ENCODE measurements around the gene DPEP3. TPM values are rescaled to one million over a fixed set of nuclear protein-coding genes. Genes with fewer than 3 reads are reported as not detected.
A peak's percentile ranks its signal among the peaks of the same experiment; 100 is the strongest.
"Not testable (repeated sequence)": the region's sequence is repeated elsewhere in the genome, so short reads cannot be mapped to it uniquely, and the experiment has no call there.

Gene DPEP3
- total RNA-seq, 2 donors from 2014 or later: not detected

DNA sequence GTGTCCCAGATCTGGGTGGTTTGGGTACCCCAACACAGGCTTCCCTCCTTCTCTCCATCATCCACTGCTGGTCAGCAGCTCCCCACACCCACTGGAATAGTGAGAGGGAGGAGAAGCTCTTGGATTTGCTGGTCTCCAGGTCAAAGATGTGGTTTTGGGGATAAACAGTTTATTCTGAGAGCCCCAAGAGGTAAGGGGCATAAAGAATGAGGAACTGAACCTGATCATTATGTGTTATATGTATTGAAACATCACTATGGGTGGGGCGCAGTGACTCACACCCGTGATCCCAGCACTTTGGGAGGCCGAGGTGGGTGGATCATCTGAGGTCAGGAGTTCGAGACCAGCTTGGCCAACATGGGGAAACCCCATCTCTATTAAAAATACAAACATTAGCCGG, 15.1 kb upstream of the DPEP3 start:
- no peak for DNase-seq (ENCODE audit: low spot score)
- intact Hi-C loops (cut with DNase I): no loop called here

GRCh38 chr16:67994040-67994408, 13.7 kb upstream of the DPEP3 start:
- intact Hi-C loops (cut with DNase I): loop anchor here in 1 of 2 donors (5.0 kb wide), 1 partner anchor 48 kb away; no protein-coding TSS in a partner anchor
- DNase-seq (ENCODE audit: low spot score): not testable (repeated sequence)

DNA sequence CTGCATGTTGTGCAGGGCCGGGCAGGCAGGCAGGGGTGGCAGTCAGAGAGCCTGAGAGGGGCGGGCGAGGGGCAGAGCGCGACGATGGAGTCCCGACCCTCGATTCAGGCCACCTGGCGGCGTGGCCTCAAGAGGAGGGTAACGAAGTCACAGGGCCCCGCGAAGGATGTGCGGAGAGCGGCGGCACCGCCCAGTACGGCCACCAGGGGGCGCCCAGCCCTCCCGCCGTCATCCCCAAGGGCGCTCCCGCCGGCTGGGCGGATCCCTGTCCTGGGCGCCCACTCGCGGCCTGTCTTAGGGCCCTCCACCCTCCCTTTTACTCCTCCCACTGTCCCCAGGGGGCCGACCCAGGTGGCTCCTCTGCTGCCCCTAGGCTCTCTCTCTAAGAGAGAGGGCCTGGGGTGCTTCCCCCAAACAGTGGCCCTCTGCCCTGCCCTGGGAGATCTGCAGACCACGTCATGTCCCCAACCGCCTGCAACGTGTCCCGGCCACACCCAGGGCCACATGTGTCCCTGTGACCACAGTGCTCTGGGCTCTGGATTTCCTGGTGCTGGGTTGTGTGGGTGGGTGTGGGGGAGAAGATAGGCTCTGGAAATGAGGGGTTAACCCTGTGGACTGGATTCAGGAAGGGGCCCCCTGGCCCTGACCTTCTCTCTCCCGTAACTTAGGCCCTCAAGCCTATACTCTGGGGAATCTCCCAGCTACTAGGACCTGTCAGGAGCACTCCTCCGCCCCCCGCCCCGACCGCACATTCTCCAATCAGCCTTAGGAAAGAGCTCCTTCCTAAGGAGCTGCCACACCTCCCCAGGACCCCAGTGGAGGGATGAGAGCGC, 13.1 kb upstream of the DPEP3 start:
- DNase-seq (ENCODE audit: low spot score): peak; percentile 96
- intact Hi-C loops (cut with DNase I): loop anchor here in 1 of 2 donors (5.0 kb wide), 1 partner anchor 49 kb away; no protein-coding TSS in a partner anchor

DNA sequence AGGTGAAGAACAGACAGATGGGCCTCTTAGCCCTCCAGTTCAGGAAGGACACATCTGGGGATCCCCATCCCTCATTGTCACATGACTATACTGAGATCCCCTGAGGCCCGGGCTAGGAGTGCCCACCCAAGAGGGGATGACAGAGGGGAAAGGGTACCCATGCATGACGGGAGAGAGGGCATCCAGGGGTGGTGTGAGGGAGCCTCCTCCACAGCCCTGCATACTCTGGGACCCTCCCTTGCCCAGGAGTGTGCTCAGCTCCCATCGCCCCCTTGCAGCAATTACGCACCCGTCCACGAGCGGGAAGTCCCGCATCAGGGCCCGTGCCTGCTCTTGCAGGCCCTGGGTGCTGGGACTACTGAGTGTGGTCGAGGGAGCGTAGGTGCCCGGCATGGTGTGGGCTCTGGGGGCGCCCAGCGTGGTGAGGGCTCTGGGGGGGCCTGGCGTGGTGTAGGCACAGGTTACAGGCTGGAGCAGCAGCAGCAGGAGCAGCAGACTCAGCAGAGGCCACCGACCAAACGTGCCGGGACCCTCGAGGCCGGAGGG, 12.4 kb upstream of the DPEP3 start:
- intact Hi-C loops (cut with DNase I): loop anchor here in 1 of 2 donors (5.0 kb wide), 1 partner anchor 50 kb away; no protein-coding TSS in a partner anchor
- no peak for DNase-seq (ENCODE audit: low spot score)

- no peak for DNase-seq (ENCODE audit: low spot score)
- intact Hi-C loops (cut with DNase I): loop anchor here in 1 of 2 donors (5.0 kb wide), 1 partner anchor 52 kb away; no protein-coding TSS in a partner anchor
Measured at GRCh38 chr16:67990018-67990386, 9.7 kb upstream of the DPEP3 start.

DNA sequence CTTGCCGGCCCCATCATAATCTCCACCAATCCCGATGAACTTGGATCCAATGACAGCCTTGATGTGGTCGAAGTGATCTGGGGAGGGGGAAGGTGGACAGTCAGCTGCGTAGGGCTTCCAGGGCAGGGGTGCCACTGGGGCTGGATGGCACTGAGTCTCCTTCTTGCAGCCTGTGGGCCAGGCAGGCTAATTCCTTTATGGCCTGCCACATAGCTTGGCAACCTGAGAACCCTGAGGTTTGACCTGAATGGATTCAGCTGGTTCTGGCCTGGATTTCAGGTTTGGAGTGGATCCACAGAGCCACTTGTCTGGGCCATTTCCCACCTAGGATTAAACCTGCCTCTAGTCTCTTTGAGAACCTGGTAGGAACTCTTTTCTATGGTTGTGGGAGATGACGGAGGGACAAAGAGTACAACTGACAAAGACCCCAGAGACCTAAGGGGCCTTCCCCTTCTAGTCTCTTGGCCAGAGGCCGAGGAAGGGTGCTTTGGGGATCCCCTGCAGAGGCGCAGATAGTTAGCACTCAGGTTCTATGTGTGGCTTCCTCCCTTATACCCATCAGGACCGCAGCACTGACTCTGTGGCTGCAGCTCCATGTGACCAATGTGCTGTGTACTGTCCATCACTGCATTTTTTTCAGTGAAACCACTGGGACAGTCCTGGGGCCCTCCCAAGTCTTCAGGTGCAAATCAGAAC, 9.2 kb upstream of the DPEP3 start:
- no peak for DNase-seq (ENCODE audit: low spot score)

DNA sequence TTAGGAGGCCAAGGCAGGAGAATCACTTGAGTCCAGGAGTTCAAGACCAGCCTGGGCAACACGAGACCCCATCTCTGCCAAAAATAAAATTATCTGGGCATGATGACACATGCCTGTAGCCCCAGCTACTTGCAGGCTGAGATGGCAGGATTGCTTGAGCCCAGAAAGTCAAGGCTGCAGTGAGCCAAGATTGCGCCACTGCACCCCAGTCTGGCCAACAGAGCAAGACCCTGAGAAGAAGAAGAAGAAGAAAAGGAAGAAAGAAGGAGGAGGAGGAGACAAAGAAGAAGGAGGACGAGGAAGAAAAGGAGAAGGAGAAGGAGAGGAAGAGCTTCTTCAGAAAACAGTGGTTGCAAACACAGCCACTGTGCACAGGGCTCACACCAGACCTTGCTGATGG, 8.4 kb upstream of the DPEP3 start:
- no peak for DNase-seq (ENCODE audit: low spot score)
- intact Hi-C loops (cut with DNase I): no loop called here

More for the DNA sequence above, 9.2 kb upstream of the DPEP3 start:
- intact Hi-C loops (cut with DNase I): loop anchor here in 1 of 2 donors (5.0 kb wide), 1 partner anchor 53 kb away; no protein-coding TSS in a partner anchor

DNA sequence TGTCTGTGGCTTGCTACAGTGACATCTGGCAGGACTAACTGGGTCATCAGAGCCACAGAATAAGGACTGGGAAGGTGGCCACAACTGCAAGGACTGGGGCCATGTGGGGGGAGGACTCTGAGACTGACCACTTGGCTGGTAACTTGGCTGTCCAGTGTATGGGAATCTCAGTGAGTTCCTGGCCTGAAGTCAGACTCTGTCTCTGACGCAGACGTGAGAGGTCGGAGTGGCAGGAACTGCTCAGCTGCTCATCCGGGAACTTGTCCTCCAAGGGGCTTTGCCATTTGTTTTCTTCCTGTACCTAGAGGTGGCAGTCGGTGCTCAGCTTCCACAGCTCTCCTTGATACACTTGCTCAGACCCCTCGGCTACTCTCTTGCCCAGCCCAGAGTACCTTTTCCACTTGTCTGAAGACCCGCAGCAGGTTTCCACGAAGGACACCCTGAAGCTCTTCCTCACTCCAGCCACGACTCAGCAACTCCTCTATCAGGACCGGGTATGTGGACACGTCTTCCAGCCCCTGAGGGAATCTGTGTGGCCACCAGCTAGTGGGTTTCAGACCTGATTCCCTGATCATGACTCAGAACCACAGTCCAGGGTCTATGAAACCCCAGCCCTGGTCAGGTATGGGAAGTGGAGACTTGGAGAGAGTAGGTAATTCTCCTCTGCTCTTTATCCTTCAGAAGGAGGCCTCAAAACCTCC, 7.3 kb upstream of the DPEP3 start:
- intact Hi-C loops (cut with DNase I): no loop called here
- no peak for DNase-seq (ENCODE audit: low spot score)

- intact Hi-C loops (cut with DNase I): no loop called here
- DNase-seq (ENCODE audit: low spot score): no peak
Measured at GRCh38 chr16:67986949-67987348, 6.7 kb upstream of the DPEP3 start.

DNA sequence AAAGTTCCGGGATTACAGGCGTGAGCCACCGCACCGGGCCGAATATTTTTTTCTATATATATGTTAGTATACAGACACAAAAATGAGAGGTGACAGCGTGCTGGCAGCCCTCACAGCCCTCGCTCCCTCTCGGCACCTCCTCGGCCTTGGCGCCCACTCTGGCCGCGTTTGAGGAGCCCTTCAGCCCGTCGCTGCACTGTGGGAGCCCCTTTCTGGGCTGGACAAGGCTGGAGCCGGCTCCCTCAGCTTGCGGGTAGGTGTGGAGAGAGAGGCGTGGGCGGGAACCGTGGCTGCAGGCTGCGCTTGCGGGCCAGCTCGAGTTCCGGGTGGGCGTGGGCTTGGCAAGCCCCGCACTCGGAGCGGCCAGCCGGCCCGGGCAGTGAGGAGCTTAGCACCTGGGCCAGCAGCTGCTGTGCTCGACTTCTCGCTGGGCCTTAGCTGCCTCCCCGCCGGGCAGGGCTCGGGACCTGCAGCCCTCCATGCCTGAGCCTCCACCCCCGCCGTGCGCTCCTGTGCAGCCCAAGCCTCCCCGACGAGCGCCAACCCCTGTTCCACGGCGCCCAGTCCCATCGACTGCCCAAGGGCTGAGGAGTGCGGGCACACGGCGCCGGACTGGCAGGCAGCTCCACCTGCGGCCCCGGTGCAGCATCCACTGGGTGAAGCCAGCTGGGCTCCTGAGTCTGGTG, 1.9 kb upstream of the DPEP3 start:
- DNase-seq (ENCODE audit: low spot score): no peak
- intact Hi-C loops (cut with DNase I): no loop called here

DNA sequence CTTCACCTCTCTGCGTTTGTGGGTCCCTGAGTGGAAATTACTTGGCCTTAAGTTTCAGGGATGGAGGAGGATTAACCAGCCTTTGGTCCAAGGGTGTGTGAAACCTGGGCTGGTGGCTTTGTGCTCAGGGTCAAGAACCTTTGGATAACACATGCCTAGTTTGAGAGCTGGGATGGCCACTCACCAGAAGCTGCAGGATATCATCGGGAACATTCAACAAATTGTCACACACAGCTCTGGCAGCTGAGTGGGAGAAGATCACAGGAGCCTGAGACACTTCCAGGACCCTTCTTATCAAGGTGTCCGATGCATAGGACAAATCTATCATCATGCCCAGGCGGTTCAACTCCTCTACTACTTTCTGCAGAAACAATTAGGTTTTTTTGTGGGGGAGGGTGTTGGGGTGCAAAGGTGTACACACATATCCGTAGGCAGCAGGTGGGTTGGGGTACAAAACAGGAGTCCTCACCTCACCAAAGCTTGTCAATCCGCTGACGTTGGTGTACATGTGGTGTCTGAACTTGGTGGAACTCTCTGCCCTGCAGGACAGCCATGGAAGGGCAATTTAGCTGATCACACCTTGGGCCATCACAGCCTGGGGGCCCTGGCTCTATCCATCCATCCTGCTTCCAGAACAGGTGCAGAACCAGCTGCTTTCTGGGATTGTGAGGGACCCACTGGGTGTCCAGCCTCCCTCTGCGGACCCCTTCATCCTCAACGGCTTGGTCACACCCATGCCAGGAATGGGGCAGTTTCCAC, 2.7 kb downstream of the DPEP3 start:
- intact Hi-C loops (cut with DNase I): no loop called here
- DNase-seq (ENCODE audit: low spot score): no peak

DNA sequence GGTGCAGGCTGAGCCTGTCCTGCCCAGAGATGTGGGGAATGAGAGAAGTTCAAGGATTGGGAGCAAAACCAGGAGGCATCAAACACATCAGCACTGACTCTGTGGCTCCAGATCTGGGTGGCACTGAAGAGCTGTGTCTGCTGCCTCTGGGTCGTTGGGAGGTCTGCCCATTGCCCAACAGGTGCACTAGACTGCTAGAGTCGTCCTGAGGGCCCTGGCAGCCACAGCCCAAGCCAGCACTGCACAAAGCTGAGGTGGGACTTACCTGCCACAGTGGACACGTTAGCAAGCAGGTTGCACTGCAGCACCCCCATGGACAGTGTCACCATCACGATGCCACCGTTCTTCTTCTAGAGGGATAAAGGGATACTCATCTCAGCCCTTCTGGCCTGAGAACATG, 3.3 kb downstream of the DPEP3 start:
- no peak for DNase-seq (ENCODE audit: low spot score)
- intact Hi-C loops (cut with DNase I): no loop called here

DNA sequence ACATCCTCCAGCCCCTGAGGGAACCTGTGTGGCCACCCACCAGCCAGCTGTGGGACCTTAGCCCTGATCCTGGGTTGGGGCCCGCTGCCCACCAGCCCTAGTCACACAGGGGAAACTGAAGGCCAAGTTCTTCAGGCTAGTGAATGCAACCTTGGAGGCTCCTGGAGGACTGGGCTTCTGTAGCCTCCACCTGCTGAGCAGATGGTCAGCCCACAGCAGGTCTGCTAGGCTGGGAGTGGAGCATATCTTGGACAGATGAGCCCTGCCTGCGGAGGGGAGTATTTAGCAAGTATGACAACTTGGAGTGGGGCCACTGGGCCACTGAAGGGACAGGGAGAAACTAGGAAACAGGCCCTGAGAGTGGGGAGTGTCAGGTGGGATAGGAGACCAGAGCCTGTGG, 4.1 kb downstream of the DPEP3 start:
- intact Hi-C loops (cut with DNase I): no loop called here
- DNase-seq (ENCODE audit: low spot score): no peak

GRCh38 chr16:67975321-67976105, 4.8 kb downstream of the DPEP3 start:
- no peak for DNase-seq (ENCODE audit: low spot score)
- intact Hi-C loops (cut with DNase I): no loop called here

- DNase-seq (ENCODE audit: low spot score); intact Hi-C loops (cut with DNase I): not testable (repeated sequence)
Measured at GRCh38 chr16:67972285-67972684, 8.0 kb downstream of the DPEP3 start.

DNA sequence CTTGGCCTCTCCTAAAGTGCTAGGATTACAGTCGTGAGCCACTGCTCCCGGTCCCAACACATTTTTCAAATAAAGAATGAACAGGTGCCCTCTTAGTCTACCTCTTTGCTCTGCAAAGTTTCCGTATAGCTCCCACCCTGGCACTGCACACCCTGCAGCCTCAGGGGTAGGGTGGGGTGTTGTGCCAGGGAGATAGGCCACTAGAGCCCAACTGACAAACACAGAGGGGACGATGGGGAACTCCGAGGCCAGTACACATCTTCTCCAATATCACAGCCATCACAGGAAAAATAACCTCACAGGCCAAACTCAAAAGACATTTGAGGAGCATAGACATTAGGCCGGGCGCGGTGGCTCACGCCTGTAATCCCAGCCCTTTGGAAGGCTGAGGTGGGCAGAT, 9.2 kb downstream of the DPEP3 start:
- intact Hi-C loops (cut with DNase I): no loop called here
- DNase-seq (ENCODE audit: low spot score): no peak

- intact Hi-C loops (cut with DNase I): no loop called here
- no peak for DNase-seq (ENCODE audit: low spot score)
Measured at GRCh38 chr16:67969254-67970039, 10.9 kb downstream of the DPEP3 start.
